Measurements from ENCODE around the gene GLIPR2. TPM values are rescaled to one million over a fixed set of nuclear protein-coding genes. Genes with fewer than 3 reads are reported as not detected.
"Not testable (repeated sequence)": the region's sequence is repeated elsewhere in the genome, so short reads cannot be mapped to it uniquely, and the experiment has no call there.

GLIPR2 gene
- total RNA-seq, 1 experiment from 2014 or later, result 0.96 TPM

- no peaks in the 10 kb centered on the region for H3K27me3 Mint-ChIP-seq (ENCODE audit: insufficient read depth, unreplicated experiment)
- no peak overlapping the region for H3K27ac Mint-ChIP-seq (ENCODE audit: low read depth, unreplicated experiment)
- no peaks in the 10 kb centered on the region for H3K36me3 Mint-ChIP-seq (ENCODE audit: insufficient read depth, unreplicated experiment)
- intact Hi-C loops (cut with micrococcal nuclease), result no loop called here
- BruUV-seq (replicated peaks), result no TSS peak
- no peak for DNase-seq (ENCODE audit: unreplicated experiment)
- H3K9me3 Mint-ChIP-seq (ENCODE audit: unreplicated experiment), result no peaks in the 10 kb centered on the region
- ChIA-PET CTCF (interaction anchor here (0.7 to 1.6 kb wide), 4 partner anchors 8 to 865 kb away, joined by 3 to 5 read pairs (median 4); no protein-coding TSS in a partner anchor), POLR2A (no interaction called here)
- no peak overlapping the region for H3K4me3 Mint-ChIP-seq (ENCODE audit: unreplicated experiment)
- no peak for TF ChIP-seq CTCF (IDR thresholded peaks at IDR 0.05; ENCODE audit: unreplicated experiment)
- H3K4me1 Mint-ChIP-seq (ENCODE audit: insufficient read depth, unreplicated experiment), result peaks cover 8% of the 10 kb centered on the region
Observed at GRCh38 chr9:36158917-36159316, 22.4 kb downstream of the GLIPR2 start.

- intact Hi-C loops (cut with micrococcal nuclease); BruUV-seq (replicated peaks); DNase-seq (ENCODE audit: unreplicated experiment); POLR2A ChIA-PET; H3K36me3 Mint-ChIP-seq (ENCODE audit: insufficient read depth, unreplicated experiment); H3K4me3 Mint-ChIP-seq (ENCODE audit: unreplicated experiment); H3K9me3 Mint-ChIP-seq (ENCODE audit: unreplicated experiment); H3K27ac Mint-ChIP-seq (ENCODE audit: low read depth, unreplicated experiment); H3K4me1 Mint-ChIP-seq (ENCODE audit: insufficient read depth, unreplicated experiment); H3K27me3 Mint-ChIP-seq (ENCODE audit: insufficient read depth, unreplicated experiment): not testable (repeated sequence)
- CTCF ChIA-PET, result interaction anchor here (0.7 to 1.6 kb wide), 4 partner anchors 11 to 865 kb away, joined by 3 to 5 read pairs (median 4); no protein-coding TSS in a partner anchor
Observed at GRCh38 chr9:36159509-36159908, 23.0 kb downstream of the GLIPR2 start.

- H3K27me3 Mint-ChIP-seq (ENCODE audit: insufficient read depth, unreplicated experiment); BruUV-seq (replicated peaks); H3K27ac Mint-ChIP-seq (ENCODE audit: low read depth, unreplicated experiment); H3K9me3 Mint-ChIP-seq (ENCODE audit: unreplicated experiment); intact Hi-C loops (cut with micrococcal nuclease); DNase-seq (ENCODE audit: unreplicated experiment); H3K4me3 Mint-ChIP-seq (ENCODE audit: unreplicated experiment); H3K4me1 Mint-ChIP-seq (ENCODE audit: insufficient read depth, unreplicated experiment); POLR2A ChIA-PET; H3K36me3 Mint-ChIP-seq (ENCODE audit: insufficient read depth, unreplicated experiment): not testable (repeated sequence)
- CTCF ChIA-PET, result interaction anchor here (0.5 to 2.5 kb wide), 4 partner anchors 30 to 244 kb away, joined by 3 to 13 read pairs (median 4); no protein-coding TSS in a partner anchor
Observed at GRCh38 chr9:36160126-36160525, 23.6 kb downstream of the GLIPR2 start.

- no peaks in the 10 kb centered on the region for H3K36me3 Mint-ChIP-seq (ENCODE audit: insufficient read depth, unreplicated experiment)
- BruUV-seq (replicated peaks), result no TSS peak
- no peaks in the 10 kb centered on the region for H3K9me3 Mint-ChIP-seq (ENCODE audit: unreplicated experiment)
- CTCF ChIA-PET, result interaction anchor here (0.5 to 2.5 kb wide), 4 partner anchors 30 to 59 kb away, joined by 3 to 13 read pairs (median 4); partner anchors contain the start of gene CLTA
- intact Hi-C loops (cut with micrococcal nuclease), result no loop called here
- POLR2A ChIA-PET, result no interaction called here
- TF ChIP-seq CTCF (IDR thresholded peaks at IDR 0.05; ENCODE audit: unreplicated experiment), result no peak
- peaks cover 8% of the 10 kb centered on the region for H3K4me1 Mint-ChIP-seq (ENCODE audit: insufficient read depth, unreplicated experiment)
- no peak overlapping the region for H3K4me3 Mint-ChIP-seq (ENCODE audit: unreplicated experiment)
- H3K27ac Mint-ChIP-seq (ENCODE audit: low read depth, unreplicated experiment), result no peak overlapping the region
- peak; percentile 17 for DNase-seq (ENCODE audit: unreplicated experiment)
- no peaks in the 10 kb centered on the region for H3K27me3 Mint-ChIP-seq (ENCODE audit: insufficient read depth, unreplicated experiment)
Observed at GRCh38 chr9:36161187-36161586, 24.7 kb downstream of the GLIPR2 start.

GRCh38 chr9:36162211-36162738 is 25.7 kb downstream of the GLIPR2 start:
- Mint-ChIP-seq H3K36me3 (ENCODE audit: insufficient read depth, unreplicated experiment) (no peaks in the 10 kb centered on the region), H3K27ac (ENCODE audit: low read depth, unreplicated experiment) (no peak overlapping the region), H3K9me3 (ENCODE audit: unreplicated experiment) (no peaks in the 10 kb centered on the region), H3K4me1 (ENCODE audit: insufficient read depth, unreplicated experiment) (peaks cover 8% of the 10 kb centered on the region), H3K4me3 (ENCODE audit: unreplicated experiment) (no peak overlapping the region), H3K27me3 (ENCODE audit: insufficient read depth, unreplicated experiment) (no peaks in the 10 kb centered on the region)
- CTCF ChIA-PET, result interaction anchor here (1.7 to 7.5 kb wide), 3 partner anchors 54 to 154 kb away, joined by 5 to 56 read pairs (median 13); no protein-coding TSS in a partner anchor
- intact Hi-C loops (cut with micrococcal nuclease), result no loop called here
- BruUV-seq (replicated peaks), result no TSS peak
- no peak for TF ChIP-seq CTCF (IDR thresholded peaks at IDR 0.05; ENCODE audit: unreplicated experiment)
- DNase-seq (ENCODE audit: unreplicated experiment), result no peak
- POLR2A ChIA-PET, result interaction anchor here (1.0 kb wide), 1 partner anchor 13 kb away, joined by 3 read pairs; no protein-coding TSS in a partner anchor

Measured in MCF 10A (cell line).